Limb (tissue), 2 donors: ENCODE data around the gene ITGAL.
A peak's percentile ranks its signal among the peaks of the same experiment; 100 is the strongest.

Experiments
- DNase-seq, 2 donors: peaks; one replicate each; pipeline ENCODE4 v3.0.0-alpha.2; 2016; ENCODE audit errors: extremely low spot score in 2 of 2

The ITGAL gene

DNA sequence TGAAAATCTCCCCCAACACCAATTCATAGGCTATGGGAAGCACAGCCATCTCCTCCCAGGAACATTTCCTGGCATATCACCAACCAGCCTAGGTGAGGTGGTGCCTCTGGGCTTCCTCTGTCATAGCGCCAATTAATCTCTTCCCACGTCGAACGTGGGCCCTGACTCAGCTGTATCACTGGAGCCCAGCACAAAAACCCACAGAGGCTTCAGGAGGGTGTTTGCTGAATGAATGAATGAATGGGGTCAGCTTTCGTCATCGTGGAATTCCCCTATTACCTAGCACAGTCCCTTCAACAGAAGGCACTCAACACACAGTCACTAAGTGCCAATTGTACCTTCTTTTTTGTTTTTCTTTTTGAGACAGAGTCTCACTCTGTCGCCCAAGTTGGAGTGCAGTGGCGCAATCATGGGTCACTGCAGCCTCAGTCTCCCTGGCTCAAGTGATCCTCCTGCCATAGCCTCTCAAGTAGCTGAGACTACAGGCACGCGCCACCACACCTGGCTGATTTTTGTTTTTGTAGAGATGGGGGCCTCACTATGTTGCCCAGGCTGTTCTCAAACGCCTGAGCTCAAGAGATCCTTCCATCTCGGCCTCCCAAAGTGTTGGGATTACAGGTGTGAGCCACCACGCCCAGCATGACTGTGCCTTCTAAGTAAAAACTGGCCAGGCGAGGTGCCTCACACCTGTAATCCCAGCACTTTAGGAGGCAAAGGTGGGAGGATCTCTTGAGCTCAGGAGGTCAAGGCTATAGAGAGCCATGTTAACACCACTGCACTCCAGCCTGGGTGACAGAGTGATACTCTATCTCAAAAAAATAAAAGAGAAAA, 94.8 kb downstream of the ITGAL start:
- no peak for DNase-seq

DNA sequence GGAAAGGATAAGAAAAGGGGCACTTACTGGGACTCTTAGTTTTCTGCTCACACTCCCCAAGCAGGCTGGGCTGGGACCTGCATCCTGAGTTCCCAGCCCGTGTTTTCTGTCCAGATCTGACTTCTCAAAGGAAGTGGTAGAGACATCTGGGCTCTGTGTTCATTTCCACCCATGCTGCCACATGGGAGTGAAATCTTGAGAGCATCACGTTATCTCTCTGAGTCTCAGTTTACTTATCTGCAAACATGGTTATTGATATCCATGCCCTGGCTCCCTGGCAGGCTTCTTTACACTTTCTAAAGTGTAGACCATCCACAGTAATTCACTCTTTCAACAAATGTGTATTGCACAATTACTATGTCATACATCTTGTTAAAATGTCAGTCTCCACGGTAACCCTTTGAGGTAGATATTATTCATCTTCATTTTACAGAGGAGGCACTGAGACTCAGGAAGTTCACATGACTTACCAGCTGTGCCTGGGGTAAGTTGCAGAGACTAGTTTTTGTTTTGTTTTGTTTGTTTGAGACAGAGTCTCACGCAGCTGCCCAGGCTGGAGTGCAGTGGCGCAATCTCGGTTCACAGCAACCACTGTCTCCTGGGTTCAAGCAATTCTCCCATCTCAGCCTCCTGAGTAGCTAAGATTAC, 95.6 kb downstream of the ITGAL start:
- DNase-seq: no peak

DNA sequence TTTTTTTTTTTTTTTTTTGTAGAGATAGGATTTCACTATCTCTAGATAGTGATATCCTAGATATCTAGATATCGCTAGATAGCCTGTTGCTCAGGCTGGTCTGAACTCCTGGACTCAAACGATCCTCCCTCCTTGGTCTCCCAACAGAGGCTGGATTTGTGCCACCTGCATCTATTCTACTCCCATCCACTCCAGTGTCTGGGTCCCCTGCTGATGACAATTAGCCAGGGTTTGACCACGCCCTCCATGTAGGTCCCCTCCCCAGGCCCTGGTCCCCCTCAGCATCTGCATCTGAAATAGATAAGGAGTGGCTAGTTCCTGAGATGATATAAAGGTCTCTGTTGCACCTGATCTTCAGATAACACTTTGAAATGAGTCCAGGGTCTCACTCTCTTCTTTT, 96.7 kb downstream of the ITGAL start:
- no peak for DNase-seq

DNA sequence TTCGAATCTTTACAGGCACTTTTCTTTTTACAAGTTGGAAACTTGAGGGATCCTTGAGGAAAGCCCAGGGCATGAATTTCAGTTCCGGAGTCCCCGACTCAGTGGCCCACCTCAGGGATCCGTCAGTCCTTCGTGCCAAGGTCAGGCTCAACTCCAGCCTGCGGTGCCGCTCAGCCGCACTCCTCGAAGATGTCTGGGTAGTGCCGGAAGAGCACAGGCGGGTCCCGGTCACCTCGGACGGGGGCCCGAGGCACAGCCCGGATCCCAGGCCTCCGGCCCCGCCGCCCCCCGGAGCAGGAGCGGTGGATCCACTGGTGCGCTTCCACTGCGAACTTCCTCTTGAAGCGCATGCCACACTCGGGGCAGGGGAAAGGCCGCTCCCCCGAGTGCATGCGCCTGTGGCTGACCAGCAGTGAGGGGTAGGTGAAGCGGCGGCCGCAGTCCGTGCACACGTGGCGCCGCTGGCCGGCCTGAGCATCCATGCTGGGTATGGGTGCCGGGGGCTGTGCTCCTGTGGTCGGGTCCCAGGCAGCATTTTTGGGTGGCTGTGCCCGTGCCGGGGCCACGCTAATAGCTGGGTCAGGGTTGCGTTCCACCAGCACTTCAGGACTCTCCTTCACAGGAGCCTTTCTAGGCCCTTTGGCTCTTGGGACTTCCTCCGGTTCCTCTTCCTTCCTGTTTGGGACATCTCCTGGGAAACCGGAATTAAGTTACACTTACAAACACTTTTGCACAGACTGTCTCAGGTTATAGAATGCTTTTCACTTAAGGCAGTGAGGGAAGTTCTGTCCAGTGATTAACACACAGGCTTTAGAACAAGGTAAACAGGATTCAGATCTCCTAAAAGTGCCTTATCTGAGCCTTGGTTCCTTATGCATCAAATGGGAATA, 97.4 kb downstream of the ITGAL start:
- DNase-seq: no peak

DNA sequence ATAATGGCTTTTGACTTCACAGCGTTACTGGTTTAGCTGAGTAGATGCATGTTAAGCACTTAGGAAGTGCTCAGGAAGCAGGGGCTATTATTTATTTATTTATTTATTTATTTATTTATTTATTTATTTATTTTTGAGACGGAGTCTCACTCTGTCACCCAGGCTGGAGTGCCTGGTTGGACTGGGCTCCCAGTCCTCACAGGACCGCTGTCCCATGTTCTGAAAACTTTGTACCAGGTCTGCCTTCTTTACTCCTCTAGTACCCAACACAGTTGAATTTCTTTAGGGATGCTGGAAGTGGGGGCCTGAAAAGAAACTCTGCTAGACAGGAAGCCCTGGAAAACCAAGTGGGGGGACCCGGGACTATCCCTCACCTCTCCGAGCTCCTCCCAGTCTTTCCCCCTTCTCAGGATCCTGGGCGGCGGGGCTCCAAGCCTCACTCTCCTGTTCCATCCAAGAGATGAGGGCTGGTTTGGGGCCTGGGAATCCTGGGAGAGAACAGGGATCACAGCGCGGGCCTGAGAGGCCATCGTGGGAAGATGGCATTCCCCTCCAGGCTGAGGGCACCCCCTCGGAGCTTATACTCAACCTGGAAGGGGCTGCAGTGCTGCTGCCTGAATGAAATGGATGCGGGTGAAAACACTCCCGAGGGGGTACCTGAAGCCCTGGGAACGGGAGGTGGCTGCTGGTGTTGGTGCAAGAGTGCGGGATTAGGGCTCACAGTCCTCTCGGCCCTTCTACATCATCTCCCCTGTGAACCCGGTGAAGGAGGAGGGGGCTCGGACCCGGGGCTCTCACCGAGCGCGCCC, 98.3 kb downstream of the ITGAL start:
- DNase-seq: peak; percentile 19 to 75

DNA sequence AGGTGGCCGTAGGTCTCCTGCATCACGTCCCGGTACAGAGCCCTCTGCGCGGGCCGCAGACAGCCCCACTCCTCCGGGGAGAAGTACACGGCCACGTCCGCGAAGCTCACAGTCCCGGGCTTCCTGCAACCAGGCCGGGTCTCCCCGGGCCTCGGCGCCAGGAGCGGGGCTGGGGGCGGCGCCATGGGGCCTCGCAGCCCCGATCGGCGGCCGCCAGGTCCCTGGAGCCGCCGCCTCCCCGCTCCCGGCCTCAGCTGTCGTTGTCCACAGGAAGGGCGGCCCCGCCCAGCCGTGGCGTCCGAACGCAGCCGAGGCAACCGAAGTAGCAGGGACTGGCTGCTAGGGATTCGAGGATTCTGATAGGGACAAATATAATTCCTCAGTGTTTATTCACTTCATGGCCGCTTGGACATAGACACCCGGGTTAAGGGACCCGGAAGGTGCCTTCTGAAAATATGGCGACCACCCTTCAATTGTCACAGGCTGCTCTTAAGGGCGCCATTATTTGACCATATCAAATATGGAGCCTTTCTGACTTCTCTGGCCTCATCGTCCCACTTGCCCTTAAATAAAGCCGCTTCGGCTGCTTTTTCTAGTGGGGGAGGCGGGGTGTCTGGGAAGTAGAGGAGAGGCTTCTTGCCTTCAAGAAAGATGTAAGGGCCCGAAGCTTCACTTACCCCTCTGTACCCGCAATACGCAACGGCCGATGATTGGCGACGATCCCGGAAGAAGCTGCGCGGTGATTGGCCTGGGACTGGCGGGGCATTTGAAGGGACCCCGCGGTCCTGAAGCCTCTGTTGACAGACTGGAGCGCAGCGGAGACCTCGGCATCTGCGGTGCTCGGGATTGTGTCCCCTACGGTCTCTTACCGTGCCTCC, 99.1 kb downstream of the ITGAL start, which contains the start of gene ZNF688:
Gene ZNF688 (minus strand): TSS at position 270 of the 878 bp plus-strand sequence. CDS start 85 bp downstream, at position 185.
- DNase-seq: peak; percentile 95 to 96
